ENCODE data around the gene SIAH3. TPM values are rescaled to one million over a fixed set of nuclear protein-coding genes. Genes with fewer than 3 reads are reported as not detected.

Gene SIAH3
- total RNA-seq, 1 donor from 2014 or later: 0.02 TPM

- Mint-ChIP-seq H3K27me3 (ENCODE audit: low read depth) (no peaks in the 10 kb centered on the region), H3K36me3 (ENCODE audit: low read depth) (no peaks in the 10 kb centered on the region), H3K4me3 (ENCODE audit: unreplicated experiment) (no peak overlapping the region), H3K9me3 (ENCODE audit: low read depth) (no peaks in the 10 kb centered on the region), H3K27ac (ENCODE audit: unreplicated experiment) (no peak overlapping the region), H3K4me1 (ENCODE audit: low read depth) (peaks cover 13% of the 10 kb centered on the region)
- no peak for DNase-seq (ENCODE audit: low spot score)
- no peak for TF ChIP-seq CTCF (IDR thresholded peaks at IDR 0.05)
Observed at GRCh38 chr13:45881353-45881752, 29.8 kb upstream of the SIAH3 start.

GRCh38 chr13:45880242-45880641 lies 28.7 kb upstream of the SIAH3 start:
- no peaks in the 10 kb centered on the region for H3K27me3 Mint-ChIP-seq (ENCODE audit: low read depth)
- DNase-seq (ENCODE audit: low spot score): no peak

GRCh38 chr13:45879666-45880065 lies 28.1 kb upstream of the SIAH3 start:
- no peaks in the 10 kb centered on the region for H3K27me3 Mint-ChIP-seq (ENCODE audit: low read depth)
- H3K4me3 Mint-ChIP-seq (ENCODE audit: unreplicated experiment): no peak overlapping the region
- no peak for DNase-seq (ENCODE audit: low spot score)
- peaks cover 13% of the 10 kb centered on the region for H3K4me1 Mint-ChIP-seq (ENCODE audit: low read depth)
- peak; percentile 53 for TF ChIP-seq CTCF (IDR thresholded peaks at IDR 0.05)
- H3K36me3 Mint-ChIP-seq (ENCODE audit: low read depth): no peaks in the 10 kb centered on the region
- H3K27ac Mint-ChIP-seq (ENCODE audit: unreplicated experiment): no peak overlapping the region
- H3K9me3 Mint-ChIP-seq (ENCODE audit: low read depth): no peaks in the 10 kb centered on the region

More at GRCh38 chr13:45880242-45880641, 28.7 kb upstream of the SIAH3 start:
- Mint-ChIP-seq H3K4me1 (ENCODE audit: low read depth) (peaks cover 13% of the 10 kb centered on the region), H3K36me3 (ENCODE audit: low read depth) (no peaks in the 10 kb centered on the region), H3K9me3 (ENCODE audit: low read depth) (no peaks in the 10 kb centered on the region), H3K27ac (ENCODE audit: unreplicated experiment) (no peak overlapping the region), H3K4me3 (ENCODE audit: unreplicated experiment) (no peak overlapping the region)
- no peak for TF ChIP-seq CTCF (IDR thresholded peaks at IDR 0.05)

GRCh38 chr13:45878966-45879365 lies 27.4 kb upstream of the SIAH3 start:
- no peak overlapping the region for H3K27ac Mint-ChIP-seq (ENCODE audit: unreplicated experiment)
- DNase-seq (ENCODE audit: low spot score): no peak
- no peak overlapping the region for H3K4me3 Mint-ChIP-seq (ENCODE audit: unreplicated experiment)
- H3K9me3 Mint-ChIP-seq (ENCODE audit: low read depth): no peaks in the 10 kb centered on the region
- peaks cover 13% of the 10 kb centered on the region for H3K4me1 Mint-ChIP-seq (ENCODE audit: low read depth)
- no peaks in the 10 kb centered on the region for H3K27me3 Mint-ChIP-seq (ENCODE audit: low read depth)
- no peak for TF ChIP-seq CTCF (IDR thresholded peaks at IDR 0.05)
- no peaks in the 10 kb centered on the region for H3K36me3 Mint-ChIP-seq (ENCODE audit: low read depth)

- no peaks in the 10 kb centered on the region for H3K27me3 Mint-ChIP-seq (ENCODE audit: low read depth)
- no peaks in the 10 kb centered on the region for H3K36me3 Mint-ChIP-seq (ENCODE audit: low read depth)
- no peaks in the 10 kb centered on the region for H3K9me3 Mint-ChIP-seq (ENCODE audit: low read depth)
- H3K27ac Mint-ChIP-seq (ENCODE audit: unreplicated experiment): no peak overlapping the region
- peaks cover 6% of the 10 kb centered on the region for H3K4me1 Mint-ChIP-seq (ENCODE audit: low read depth)
- no peak for DNase-seq (ENCODE audit: low spot score)
- no peak for TF ChIP-seq CTCF (IDR thresholded peaks at IDR 0.05)
- no peak overlapping the region for H3K4me3 Mint-ChIP-seq (ENCODE audit: unreplicated experiment)
Observed at GRCh38 chr13:45876781-45877180, 25.2 kb upstream of the SIAH3 start.
